MM.1S (cell line): Measurements from ENCODE around the gene ORMDL3.

ENCODE experiments used
- DNase-seq: peaks from one replicate; pipeline ENCODE4 v3.0.0-alpha.2; 2015
- H2AFZ ChIP-seq: fragments of 300-600 bp; sonication (generic); 2 replicates; pipeline ENCODE4 v1.6.0; 2016; ENCODE audit warnings: antibody characterized with exemption, low read length
- H3F3A ChIP-seq: fragments of 300-600 bp; sonication (generic); 2 replicates; pipeline ENCODE4 v1.6.1; 2016; ENCODE audit warnings: mild to moderate bottlenecking, antibody characterized with exemption, low read length, moderate library complexity, mixed read lengths; ENCODE audit not compliant: insufficient read depth
- H3K27ac ChIP-seq: fragments of 300-600 bp; sonication (generic); 2 replicates; pipeline ENCODE4 v1.5.1; 2016; ENCODE audit warnings: mild to moderate bottlenecking, low read length
- H3K27me3 ChIP-seq: fragments of 300-600 bp; sonication (generic); replicated peaks from 2 replicates; pipeline ENCODE4 v1.6.0; 2016; ENCODE audit warnings: low read length; ENCODE audit not compliant: insufficient read depth
- H3K36me3 ChIP-seq: fragments of 300-600 bp; sonication (generic); replicated peaks from 2 replicates; pipeline ENCODE4 v1.6.1; 2016; ENCODE audit warnings: mild to moderate bottlenecking, low read length, mixed read lengths; ENCODE audit not compliant: insufficient read depth
- H3K4me1 ChIP-seq: fragments of 300-600 bp; sonication (generic); 2 replicates; pipeline ENCODE4 v1.6.1; 2016; ENCODE audit warnings: low read length, mixed read lengths
- H3K4me2 ChIP-seq: fragments of 300-600 bp; sonication (generic); 2 replicates; pipeline ENCODE4 v1.6.0; 2016; ENCODE audit warnings: low read depth, low read length
- H3K4me3 ChIP-seq: fragments of 300-600 bp; sonication (generic); 2 replicates; pipeline ENCODE4 v1.5.1; 2016; ENCODE audit warnings: low read length, mixed read lengths
- H3K79me2 ChIP-seq: fragments of 300-600 bp; sonication (generic); 2 replicates; pipeline ENCODE4 v1.6.1; 2016; ENCODE audit warnings: mixed run types, low read length, mixed read lengths
- H3K9ac ChIP-seq: fragments of 300-600 bp; sonication (generic); 2 replicates; pipeline ENCODE4 v1.6.1; 2016; ENCODE audit warnings: low read length, mixed read lengths
- H3K9me2 ChIP-seq: fragments of 300-600 bp; sonication (generic); replicated peaks from 2 replicates; pipeline ENCODE4 v1.6.1; 2016; ENCODE audit warnings: mild to moderate bottlenecking, low read length, mixed read lengths; ENCODE audit not compliant: insufficient read depth
- H3K9me3 ChIP-seq: fragments of 300-600 bp; sonication (generic); replicated peaks from 2 replicates; pipeline ENCODE4 v1.6.1; 2016; ENCODE audit warnings: mild to moderate bottlenecking, low read length, mixed read lengths; ENCODE audit not compliant: insufficient read depth
- H4K20me1 ChIP-seq: fragments of 300-600 bp; sonication (generic); 2 replicates; pipeline ENCODE4 v1.6.1; 2016; ENCODE audit warnings: mild to moderate bottlenecking, low read length, moderate library complexity, mixed read lengths; ENCODE audit not compliant: insufficient read depth
- EZH2 ChIP-seq: fragments of 300-600 bp; sonication (generic); optimal IDR thresholded peaks from 2 replicates; pipeline ENCODE3; 2017; ENCODE audit warnings: low read depth, mild to moderate bottlenecking, antibody characterized with exemption, low read length, mixed read lengths
- EZH2phosphoT487 ChIP-seq: fragments of 300-600 bp; sonication (generic); IDR thresholded peaks from 2 replicates; pipeline ENCODE4 v1.6.1; 2018; ENCODE audit warnings: antibody characterized with exemption, low read length
- TF ChIP-seq, protein P1 (sequence below): fragments of 300-600 bp; sonication (generic); IDR thresholded peaks from 2 replicates; pipeline ENCODE4 v1.5.1; 2016; ENCODE audit warnings: antibody characterized with exemption, low read length, mixed read lengths

Gene ORMDL3

DNA sequence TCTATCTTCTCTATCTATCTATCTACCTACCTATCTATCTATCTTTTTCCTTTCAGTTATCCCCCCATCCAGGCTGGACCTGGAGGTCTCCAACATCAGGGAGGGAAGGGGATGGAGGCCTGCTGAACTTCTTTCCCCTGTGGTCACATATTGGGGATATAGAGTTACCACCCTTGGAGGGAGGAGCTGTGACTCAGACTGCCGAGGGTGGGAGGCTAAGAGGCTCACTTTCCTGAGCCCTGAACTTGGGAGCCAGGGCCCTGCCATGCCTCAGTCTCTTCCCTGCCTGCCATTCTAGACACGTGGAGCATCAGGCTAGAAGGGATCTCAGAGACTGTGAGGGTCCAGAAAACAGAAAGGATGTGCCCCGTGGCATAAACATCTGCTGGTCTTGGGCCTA, 8.5 kb upstream of the ORMDL3 start:
- H3K4me2 ChIP-seq: no peak overlapping the region

DNA sequence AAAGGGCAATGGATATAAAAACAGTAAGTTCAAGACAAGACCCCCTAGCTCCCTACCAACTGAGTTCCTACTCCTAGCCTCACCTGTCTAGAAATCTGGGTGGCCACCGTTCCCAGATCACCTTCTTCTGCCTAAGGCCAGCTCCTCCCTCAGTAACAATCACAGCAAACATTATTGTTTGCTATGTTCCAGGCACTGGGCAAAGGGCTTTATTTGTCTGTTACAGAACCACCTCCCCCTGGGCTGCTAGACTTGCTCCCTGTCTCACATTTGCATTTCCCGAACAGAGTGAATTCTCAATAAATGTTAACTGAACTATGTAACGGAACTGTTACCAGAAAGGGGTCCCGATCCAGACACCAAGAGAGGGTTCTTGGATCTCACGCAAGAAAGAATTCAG, 6.9 kb upstream of the ORMDL3 start:
- H3K9ac ChIP-seq: no peak overlapping the region
- H3K9me3 ChIP-seq: no peaks in the 10 kb centered on the region
- H3K4me1 ChIP-seq: peaks cover 10% of the 10 kb centered on the region
- H4K20me1 ChIP-seq: no peaks in the 10 kb centered on the region
- H3K79me2 ChIP-seq: no peaks in the 10 kb centered on the region
- no peaks in the 10 kb centered on the region for H3K36me3 ChIP-seq
- no peaks in the 10 kb centered on the region for H3K9me2 ChIP-seq
- TF ChIP-seq, protein P1, sequence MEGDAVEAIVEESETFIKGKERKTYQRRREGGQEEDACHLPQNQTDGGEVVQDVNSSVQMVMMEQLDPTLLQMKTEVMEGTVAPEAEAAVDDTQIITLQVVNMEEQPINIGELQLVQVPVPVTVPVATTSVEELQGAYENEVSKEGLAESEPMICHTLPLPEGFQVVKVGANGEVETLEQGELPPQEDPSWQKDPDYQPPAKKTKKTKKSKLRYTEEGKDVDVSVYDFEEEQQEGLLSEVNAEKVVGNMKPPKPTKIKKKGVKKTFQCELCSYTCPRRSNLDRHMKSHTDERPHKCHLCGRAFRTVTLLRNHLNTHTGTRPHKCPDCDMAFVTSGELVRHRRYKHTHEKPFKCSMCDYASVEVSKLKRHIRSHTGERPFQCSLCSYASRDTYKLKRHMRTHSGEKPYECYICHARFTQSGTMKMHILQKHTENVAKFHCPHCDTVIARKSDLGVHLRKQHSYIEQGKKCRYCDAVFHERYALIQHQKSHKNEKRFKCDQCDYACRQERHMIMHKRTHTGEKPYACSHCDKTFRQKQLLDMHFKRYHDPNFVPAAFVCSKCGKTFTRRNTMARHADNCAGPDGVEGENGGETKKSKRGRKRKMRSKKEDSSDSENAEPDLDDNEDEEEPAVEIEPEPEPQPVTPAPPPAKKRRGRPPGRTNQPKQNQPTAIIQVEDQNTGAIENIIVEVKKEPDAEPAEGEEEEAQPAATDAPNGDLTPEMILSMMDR: no peak
- no peak for TF ChIP-seq EZH2phosphoT487
- no peak for TF ChIP-seq EZH2
- DNase-seq: no peak
- no peak overlapping the region for H2AFZ ChIP-seq
- H3K27ac ChIP-seq: no peak overlapping the region
- H3K4me3 ChIP-seq: no peak overlapping the region
- no peaks in the 10 kb centered on the region for H3K27me3 ChIP-seq
- 0 out of 2 replicates have a peak, but pooled peaks cover 2% of the 10 kb centered on the region for H3F3A ChIP-seq
- H3K4me2 ChIP-seq: no peak overlapping the region

More for the DNA sequence above, 8.5 kb upstream of the ORMDL3 start:
- Histone ChIP-seq H3K27me3 (no peaks in the 10 kb centered on the region), H2AFZ (no peak overlapping the region), H3F3A (peaks cover 15% of the 10 kb centered on the region), H3K4me1 (peaks cover 16% of the 10 kb centered on the region), H3K9me2 (no peaks in the 10 kb centered on the region), H4K20me1 (no peaks in the 10 kb centered on the region), H3K9ac (no peak overlapping the region), H3K79me2 (no peaks in the 10 kb centered on the region), H3K4me3 (no peak overlapping the region), H3K9me3 (no peaks in the 10 kb centered on the region), H3K27ac (no peak overlapping the region), H3K36me3 (no peaks in the 10 kb centered on the region)
- DNase-seq: no peak
- TF ChIP-seq, protein P1: no peak
- TF ChIP-seq EZH2phosphoT487: no peak
- TF ChIP-seq EZH2: no peak

DNA sequence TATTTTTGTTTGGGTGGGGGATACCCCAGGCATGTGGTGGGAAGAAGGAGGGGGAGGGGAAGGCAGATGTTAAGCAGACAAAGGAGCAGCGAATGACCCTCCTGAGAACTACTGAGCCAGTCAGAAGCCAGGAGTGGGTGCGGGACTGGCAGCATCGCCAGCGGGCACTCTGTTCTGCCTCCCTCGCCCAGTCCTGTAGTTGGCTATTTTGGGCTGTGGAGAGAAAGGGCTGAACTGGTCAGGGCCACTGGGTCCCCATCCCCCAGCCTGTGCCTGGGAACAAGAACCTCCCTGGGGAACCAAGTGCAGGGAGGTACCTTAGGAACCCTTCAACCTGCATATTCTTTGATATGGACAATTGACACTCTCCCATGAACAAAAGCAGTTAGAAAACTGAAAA, 6.5 kb upstream of the ORMDL3 start:
- Histone ChIP-seq H3K27me3 (no peaks in the 10 kb centered on the region), H3F3A (no peaks in the 10 kb centered on the region), H3K4me2 (no peak overlapping the region), H2AFZ (no peak overlapping the region), H3K27ac (no peak overlapping the region), H3K36me3 (no peaks in the 10 kb centered on the region), H3K79me2 (no peaks in the 10 kb centered on the region), H3K9me3 (no peaks in the 10 kb centered on the region), H3K4me1 (peaks cover 10% of the 10 kb centered on the region), H3K9me2 (no peaks in the 10 kb centered on the region), H4K20me1 (no peaks in the 10 kb centered on the region), H3K9ac (no peak overlapping the region), H3K4me3 (no peak overlapping the region)
- DNase-seq: no peak
- TF ChIP-seq, protein P1: no peak
- TF ChIP-seq EZH2: no peak
- no peak for TF ChIP-seq EZH2phosphoT487
